Stimulated activated CD8-positive, alpha-beta memory T cell treated with anti-CD3 and anti-CD28 coated beads, Interleukin-4, amount 100 ng/mL, for 48 hours (primary cell): Measurements from ENCODE around the gene TSPAN4.

ENCODE experiments used
- DNase-seq: peaks from one replicate; pipeline ENCODE4 v3.0.0-alpha.2; 2020

Gene TSPAN4

DNA sequence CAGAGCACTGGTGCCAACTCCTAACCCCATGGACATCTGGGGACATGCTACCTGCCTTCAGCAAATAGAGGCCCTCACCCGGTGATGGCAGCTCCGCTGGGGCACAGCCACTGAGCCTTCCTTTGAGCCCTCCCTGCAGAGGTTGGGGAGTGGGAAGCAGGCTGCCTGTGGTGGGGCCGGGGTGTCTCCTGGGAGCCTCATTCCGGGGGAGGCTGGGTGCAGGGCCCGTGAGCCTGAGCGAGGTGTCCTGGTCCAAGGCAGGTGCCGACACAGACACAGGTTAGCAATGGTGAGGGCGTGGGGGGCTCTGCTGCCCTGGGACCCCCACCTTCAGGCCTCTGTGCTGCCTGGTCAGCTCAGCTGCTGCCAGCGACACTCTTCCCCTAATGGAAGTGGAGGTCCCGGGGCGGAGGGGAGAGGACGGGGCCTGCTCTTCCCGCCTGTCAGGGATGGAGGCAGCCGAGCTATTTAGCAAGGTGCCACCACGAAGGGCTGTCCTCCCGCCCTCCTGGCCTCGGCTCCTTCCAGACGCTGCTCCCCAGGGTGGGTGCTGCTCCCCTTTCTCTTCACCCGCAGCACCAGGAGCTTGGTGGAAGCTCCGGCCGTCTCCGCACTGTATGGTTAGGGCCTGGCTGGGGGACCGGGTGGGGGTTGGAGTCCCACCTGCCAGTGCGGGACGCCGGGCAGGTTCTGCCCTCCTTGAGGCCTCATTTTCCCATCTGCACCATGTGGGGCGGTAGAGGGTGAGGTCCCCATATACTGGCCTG is 11.2 kb downstream of the TSPAN4 start:
- no peak for DNase-seq

- DNase-seq: no peak
Observed at GRCh38 chr11:854601-855329, 12.1 kb downstream of the TSPAN4 start.

GRCh38 chr11:855330-855674 is 12.7 kb downstream of the TSPAN4 start:
- no peak for DNase-seq

DNA sequence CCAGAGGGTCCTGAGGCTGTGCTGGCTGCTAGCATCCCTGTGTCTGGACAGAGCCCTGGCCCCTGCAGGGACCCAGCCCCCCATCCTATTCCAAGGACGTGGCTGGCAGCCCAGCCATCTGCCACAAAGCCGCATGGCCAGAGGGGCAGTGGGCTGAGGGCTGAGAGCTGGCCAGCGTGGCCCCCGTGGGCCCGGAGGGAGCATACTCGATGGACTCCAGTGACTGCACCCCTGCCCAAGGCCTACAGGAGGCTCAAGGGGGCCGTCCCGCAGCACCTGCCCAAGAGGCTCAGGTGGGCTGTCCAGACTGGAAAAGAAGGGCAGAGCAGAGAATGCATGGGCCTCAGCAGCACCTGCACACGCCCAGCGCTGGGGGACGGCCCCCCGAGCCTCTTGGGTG is 13.1 kb downstream of the TSPAN4 start:
- no peak for DNase-seq

DNA sequence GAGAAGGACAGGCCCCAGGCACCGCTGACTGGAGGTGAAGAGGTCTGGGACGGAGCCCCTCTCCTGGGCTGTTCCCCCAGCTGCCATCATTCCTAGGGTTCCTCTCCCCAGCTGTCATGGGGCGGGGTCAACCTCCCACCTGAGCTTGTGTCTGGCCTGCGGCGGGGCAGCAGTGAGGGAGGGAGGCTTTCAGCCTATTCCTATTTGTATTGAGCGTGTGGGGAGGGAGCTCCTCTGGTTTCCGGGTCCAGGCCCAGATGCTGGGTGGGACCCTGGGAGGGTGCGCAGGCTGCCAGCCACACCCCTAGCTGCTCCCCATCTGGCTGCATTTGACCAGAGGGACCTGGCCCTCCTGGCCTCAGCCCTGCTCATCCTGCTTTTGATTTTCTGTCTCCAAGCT is 13.7 kb downstream of the TSPAN4 start:
- no peak for DNase-seq

- no peak for DNase-seq
Observed at GRCh38 chr11:858053-858761, 15.6 kb downstream of the TSPAN4 start.

DNA sequence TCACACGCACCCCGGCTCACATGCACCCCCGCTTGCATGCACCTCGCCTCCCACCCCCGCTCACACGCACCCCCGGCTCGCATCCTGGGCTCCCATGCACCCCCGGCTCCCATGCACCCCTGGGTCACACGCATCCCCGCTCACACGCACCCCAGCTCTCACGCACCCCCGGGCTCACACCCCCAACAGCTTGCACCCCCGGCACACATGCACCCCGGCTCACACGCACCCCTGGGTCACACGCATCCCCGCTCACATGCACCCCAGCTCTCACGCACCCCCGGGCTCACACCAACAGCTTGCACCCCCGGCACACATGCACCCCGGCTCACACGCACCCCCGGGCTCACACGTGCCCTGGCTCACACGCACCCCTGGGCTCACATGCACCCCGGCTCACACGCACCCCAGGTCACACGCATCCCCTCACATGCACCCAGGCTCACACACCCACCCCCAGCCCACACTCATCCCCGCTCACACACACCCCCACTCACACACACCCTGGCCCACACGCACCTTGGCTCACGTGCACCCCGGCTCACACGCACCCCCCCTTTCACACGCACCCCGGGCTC is 16.2 kb downstream of the TSPAN4 start:
- no peak for DNase-seq

GRCh38 chr11:859394-860131 is 16.9 kb downstream of the TSPAN4 start:
- no peak for DNase-seq

- no peak for DNase-seq
Observed at GRCh38 chr11:860234-861104, 17.8 kb downstream of the TSPAN4 start.

DNA sequence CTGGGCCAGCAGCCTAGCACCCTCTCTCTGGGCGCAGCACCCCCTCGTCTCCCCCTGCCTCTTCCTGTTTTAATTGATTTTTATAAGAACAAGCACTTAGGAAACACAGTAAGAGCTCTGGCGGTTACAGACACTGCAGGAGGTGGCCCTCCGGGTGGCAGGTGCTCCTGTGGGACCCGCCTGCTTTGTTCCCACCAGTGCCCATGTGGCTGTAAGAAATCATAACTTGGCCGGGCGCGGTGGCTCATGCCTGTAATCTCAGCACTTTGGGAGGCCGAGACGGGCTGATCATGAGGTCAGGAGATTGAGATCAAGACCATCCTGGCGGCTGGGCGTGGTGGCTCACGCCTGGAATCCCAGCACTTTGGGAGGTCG is 18.4 kb downstream of the TSPAN4 start:
- DNase-seq: no peak

GRCh38 chr11:862081-862661 is 19.5 kb downstream of the TSPAN4 start:
- no peak for DNase-seq

DNA sequence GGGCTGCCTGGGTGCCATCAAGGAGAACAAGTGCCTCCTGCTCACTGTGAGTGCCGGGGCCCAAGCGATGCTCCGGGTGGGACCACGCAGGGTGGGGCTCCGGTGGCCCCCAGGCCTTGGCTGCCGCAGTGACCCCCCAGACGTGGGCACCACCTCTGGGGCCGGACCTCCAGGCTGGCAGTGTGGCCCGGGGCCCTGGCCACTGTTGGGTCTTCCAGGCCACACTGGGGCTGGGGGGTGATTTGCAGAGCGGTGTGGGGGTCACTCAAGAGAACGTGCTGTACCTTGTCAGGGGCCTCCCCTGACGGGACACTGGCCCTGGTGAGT is 20.0 kb downstream of the TSPAN4 start:
- DNase-seq: no peak

GRCh38 chr11:863023-863909 is 20.6 kb downstream of the TSPAN4 start:
- no peak for DNase-seq

GRCh38 chr11:863910-864827 is 21.5 kb downstream of the TSPAN4 start:
- no peak for DNase-seq

GRCh38 chr11:864898-865297 is 22.2 kb downstream of the TSPAN4 start:
- DNase-seq: no peak

DNA sequence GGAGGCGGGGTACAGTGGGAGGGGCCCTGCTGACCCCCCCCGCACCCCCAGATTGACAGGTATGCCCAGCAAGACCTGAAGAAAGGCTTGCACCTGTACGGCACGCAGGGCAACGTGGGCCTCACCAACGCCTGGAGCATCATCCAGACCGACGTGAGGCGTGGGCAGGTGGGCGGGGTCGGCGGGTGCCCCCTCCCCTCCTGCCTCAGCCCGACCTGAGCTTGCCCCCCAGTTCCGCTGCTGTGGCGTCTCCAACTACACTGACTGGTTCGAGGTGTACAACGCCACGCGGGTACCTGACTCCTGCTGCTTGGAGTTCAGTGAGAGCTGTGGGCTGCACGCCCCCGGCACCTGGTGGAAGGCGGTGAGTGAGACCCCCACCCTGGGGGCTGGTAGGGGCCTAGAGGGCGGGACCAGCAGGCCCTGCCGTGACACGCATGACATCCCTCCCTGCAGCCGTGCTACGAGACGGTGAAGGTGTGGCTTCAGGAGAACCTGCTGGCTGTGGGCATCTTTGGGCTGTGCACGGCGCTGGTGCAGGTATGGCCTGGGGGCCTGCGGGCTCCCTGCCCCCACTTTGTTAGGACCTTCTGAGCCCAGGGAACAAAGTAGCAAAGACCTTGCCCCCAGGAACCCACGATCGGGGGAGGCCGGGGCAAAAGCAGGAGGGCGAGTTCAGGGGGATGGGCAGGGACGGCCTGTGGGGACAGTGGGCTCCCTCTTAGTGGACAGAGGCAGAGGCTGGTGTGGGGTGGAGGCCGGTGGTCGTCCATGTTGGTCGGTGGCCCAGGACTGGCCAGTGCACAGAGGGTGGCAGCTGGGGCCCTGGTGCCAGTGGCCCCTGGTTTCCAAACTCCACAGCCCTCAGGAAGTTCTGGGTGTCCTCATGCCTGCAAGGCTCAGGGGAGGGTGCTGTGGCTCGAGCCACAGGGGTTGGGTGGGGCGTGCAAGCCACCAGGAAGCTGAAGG is 23.1 kb downstream of the TSPAN4 start:
- DNase-seq: no peak

GRCh38 chr11:866481-866880 is 23.8 kb downstream of the TSPAN4 start:
- DNase-seq: no peak

DNA sequence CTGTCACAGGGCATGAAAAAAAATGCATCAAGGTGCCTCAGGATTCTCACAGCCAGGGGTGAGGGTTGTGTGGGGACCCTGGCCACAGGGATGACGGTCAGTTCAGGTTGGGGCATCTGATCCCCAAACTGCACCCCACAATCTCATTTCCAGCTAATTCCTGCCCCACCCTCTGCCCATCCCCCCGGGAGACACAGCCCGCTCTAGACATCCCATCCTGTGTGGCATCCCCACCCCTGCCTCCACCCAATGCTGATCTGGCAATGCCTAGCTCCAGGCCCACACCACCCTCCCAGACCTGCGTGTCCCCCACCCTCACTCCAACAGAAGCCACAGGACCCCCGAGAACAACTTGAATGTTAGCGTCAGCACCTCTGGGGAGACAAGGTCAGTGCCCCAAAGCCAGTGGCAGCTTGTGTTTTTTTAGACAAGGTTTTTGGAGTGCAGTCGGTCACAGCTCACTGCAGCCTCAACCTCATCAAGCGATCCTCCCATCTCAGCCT is 25.3 kb downstream of the TSPAN4 start:
- DNase-seq: no peak
